Kidney (tissue), 14 donors: ENCODE results near the gene OR10H2. TPM values are rescaled to one million over a fixed set of nuclear protein-coding genes. Genes with fewer than 3 reads are reported as not detected.
"Not testable (repeated sequence)": the region's sequence is repeated elsewhere in the genome, so short reads cannot be mapped to it uniquely, and the experiment has no call there.

Experiments used
- DNase-seq, 5 donors: peaks; one replicate each; pipeline ENCODE4 v3.0.0-alpha.2; 2013 to 2020
- FAIRE-seq: peaks from 2 replicates; lab custom pipeline; 2012; peaks lifted over from hg19 to GRCh38; lab: Jason Lieb, UNC
- H3K27ac ChIP-seq, 2 donors: one replicate each; pipeline ENCODE4 v1.7.0; 2013; ENCODE audit warnings: low read depth in 2 of 2, low read length in 2 of 2, inconsistent platforms in 1 of 2
- H3K27me3 ChIP-seq: one replicate; pipeline ENCODE4 v1.7.1; 2013; ENCODE audit warnings: low read length, inconsistent platforms; ENCODE audit not compliant: control insufficient read depth, insufficient read depth
- H3K36me3 ChIP-seq, 3 donors: one replicate each; pipeline versions ENCODE4 v1.7.0 to v1.7.1; 2013; ENCODE audit warnings: low read length in 3 of 3, control low read depth in 1 of 3, inconsistent platforms in 1 of 3; ENCODE audit not compliant: insufficient read depth in 3 of 3, control insufficient read depth in 2 of 3
- H3K4me1 ChIP-seq, 3 donors: one replicate each; pipeline versions ENCODE4 v1.7.0 to v1.7.1; 2013; ENCODE audit warnings: low read length in 3 of 3, inconsistent platforms in 1 of 3, low read depth in 1 of 3; ENCODE audit not compliant: control insufficient read depth in 2 of 3, insufficient read depth in 2 of 3
- H3K4me3 ChIP-seq, 3 donors: one replicate each; pipeline versions ENCODE4 v1.7.0 to v1.8.1; 2013; ENCODE audit warnings: low read length in 3 of 3, control low read depth in 1 of 3, inconsistent platforms in 1 of 3
- H3K9ac ChIP-seq, 3 donors: one replicate each; pipeline versions ENCODE4 v1.7.0 to v1.7.1; 2013; ENCODE audit warnings: low read length in 3 of 3, control low read depth in 1 of 3, inconsistent platforms in 1 of 3
- H3K9me3 ChIP-seq, 3 donors: one replicate each; pipeline versions ENCODE4 v1.7.0 to v1.7.1; 2013; ENCODE audit warnings: low read length in 3 of 3, control low read depth in 1 of 3, inconsistent platforms in 1 of 3; ENCODE audit not compliant: control insufficient read depth in 2 of 3, insufficient read depth in 1 of 3
- CTCF ChIP-seq: IDR thresholded peaks from 3 replicates; pipeline ENCODE4 v1.5.1; 2012; ENCODE audit warnings: mild to moderate bottlenecking, moderate library complexity, borderline replicate concordance; ENCODE audit not compliant: insufficient read depth; ENCODE audit errors: extremely low read depth
- intact Hi-C: fragments of 100-400 bp; cut with DNase I; formaldehyde crosslinking; loops from one replicate; pipeline ENCODE4 v1.11.1; 2022
- polyA plus RNA-seq: library from polyadenylated mRNA; stranded (reverse); fragments of 350-450 nt; fragmentation: Illumina TruSeq; extraction: RNeasy Lipid Tissue Mini Kit (QIAGEN cat#74804); gene quantifications from one replicate; pipeline ENCODE4 v1.2.3, GENCODE V29; 2014; ENCODE audit warnings: low read depth, low replicate concordance; ENCODE audit not compliant: insufficient read depth
- total RNA-seq: library from RNA; stranded (reverse); fragmentation: NEBNext Ultra II Directional; extraction: Animal tissue kit (Norgen Biotek cat#: 25700); gene quantifications from one replicate; pipeline ENCODE4 v1.2.1, GENCODE V29; 2021
- donor health status: control.
- donor health status: control.
- donor health status: control.
- donor health status: control.
- donor health status: control.
- donor health status: DM: yes; HTN: yes; CAD: no.
- donor health status: Normal renal cell carcinoma (clear cell type).

OR10H2 gene
- total and polyA plus RNA-seq, 2 donors from 2014 or later, result not detected

GRCh38 chr19:15769586-15769985, 41.8 kb downstream of the OR10H2 start:
- no peak overlapping the region for H3K4me3 ChIP-seq
- FAIRE-seq (no peak), DNase-seq (peak in 2 of 5 donors; percentile 25 to 41)
- H3K27ac ChIP-seq, result no peak overlapping the region
- intact Hi-C loops, result no loop called here
- TF ChIP-seq CTCF, result no peak
- no peaks in the 10 kb centered on the region for H3K27me3 ChIP-seq
- peaks cover 0 to 4% (median 0%) of the 10 kb centered on the region in 3 donors for H3K9me3 ChIP-seq
- no peaks in the 10 kb centered on the region for H3K36me3 ChIP-seq
- no peak overlapping the region for H3K9ac ChIP-seq
- no peaks in the 10 kb centered on the region for H3K4me1 ChIP-seq

- H3K4me1 ChIP-seq, H3K4me3 ChIP-seq, H3K27ac ChIP-seq, H3K36me3 ChIP-seq, DNase-seq, H3K9me3 ChIP-seq, FAIRE-seq, intact Hi-C loops, H3K9ac ChIP-seq, H3K27me3 ChIP-seq: not testable (repeated sequence)
Measured at GRCh38 chr19:15774159-15774558, 46.3 kb downstream of the OR10H2 start.

- TF ChIP-seq CTCF, result no peak
- Histone ChIP-seq H3K4me1 (no peaks in the 10 kb centered on the region), H3K27ac (no peak overlapping the region), H3K9ac (no peak overlapping the region), H3K27me3 (no peaks in the 10 kb centered on the region), H3K36me3 (no peaks in the 10 kb centered on the region), H3K4me3 (no peak overlapping the region), H3K9me3 (no peaks in the 10 kb centered on the region)
- DNase-seq (no peak), FAIRE-seq (no peak)
- intact Hi-C loops, result no loop called here
Measured at GRCh38 chr19:15775249-15775648, 47.4 kb downstream of the OR10H2 start.

GRCh38 chr19:15776264-15776663, 48.4 kb downstream of the OR10H2 start:
- DNase-seq (no peak), FAIRE-seq (no peak)
- TF ChIP-seq CTCF, result no peak
- no peaks in the 10 kb centered on the region for H3K4me1 ChIP-seq
- no peaks in the 10 kb centered on the region for H3K36me3 ChIP-seq
- H3K9ac ChIP-seq, result no peak overlapping the region
- no peak overlapping the region for H3K27ac ChIP-seq
- no peaks in the 10 kb centered on the region for H3K9me3 ChIP-seq
- intact Hi-C loops, result no loop called here
- H3K4me3 ChIP-seq, result no peak overlapping the region
- no peaks in the 10 kb centered on the region for H3K27me3 ChIP-seq
